Upper lobe of right lung (tissue), 1 donor: ENCODE data around the gene PTPN22. TPM values are rescaled to one million over a fixed set of nuclear protein-coding genes. Genes with fewer than 3 reads are reported as not detected.

Source experiments
- ATAC-seq: fragments of 200-7000 bp; cut with Tn5 transposase; one replicate; pipeline ENCODE4 v1.9.1; 2020; ENCODE audit warnings: mild to moderate bottlenecking, moderate library complexity
- DNase-seq: peaks from one replicate; pipeline ENCODE4 v3.0.0-alpha.2; 2020
- H3K27ac ChIP-seq: fragments of 200-600 bp; one replicate; pipeline ENCODE4 v1.8.0; 2022
- H3K27me3 ChIP-seq: fragments of 200-600 bp; one replicate; pipeline ENCODE4 v1.8.0; 2022; ENCODE audit warnings: mild to moderate bottlenecking
- H3K36me3 ChIP-seq: fragments of 200-600 bp; one replicate; pipeline ENCODE4 v1.8.0; 2022
- H3K4me1 ChIP-seq: fragments of 200-600 bp; one replicate; pipeline ENCODE4 v1.8.0; 2022
- H3K4me3 ChIP-seq: fragments of 200-600 bp; one replicate; pipeline ENCODE4 v1.8.0; 2022; ENCODE audit warnings: mild to moderate bottlenecking
- H3K9me3 ChIP-seq: fragments of 200-600 bp; one replicate; pipeline ENCODE4 v1.8.0; 2022
- intact Hi-C: fragments of 100-400 bp; cut with DNase I; formaldehyde crosslinking; loops from one replicate; pipeline ENCODE4 v1.11.0; 2022
- total RNA-seq: library from RNA; stranded (reverse); fragmentation: NEBNext Ultra II Directional; extraction: Animal tissue kit (Norgen Biotek cat#: 25700); gene quantifications from one replicate; pipeline ENCODE4 v1.2.1, GENCODE V29; 2021
- TF ChIP-seq, protein P1 (sequence below): fragments of 200-600 bp; IDR thresholded peaks from one replicate; pipeline ENCODE4 v1.8.0; 2022; ENCODE audit warnings: antibody characterized with exemption
- donor health status: DM: no; HTN: yes; CAD: no; lungs with severe emphysema.

The PTPN22 gene
- total RNA-seq, 1 donor from 2014 or later, result 12.2 TPM

DNA sequence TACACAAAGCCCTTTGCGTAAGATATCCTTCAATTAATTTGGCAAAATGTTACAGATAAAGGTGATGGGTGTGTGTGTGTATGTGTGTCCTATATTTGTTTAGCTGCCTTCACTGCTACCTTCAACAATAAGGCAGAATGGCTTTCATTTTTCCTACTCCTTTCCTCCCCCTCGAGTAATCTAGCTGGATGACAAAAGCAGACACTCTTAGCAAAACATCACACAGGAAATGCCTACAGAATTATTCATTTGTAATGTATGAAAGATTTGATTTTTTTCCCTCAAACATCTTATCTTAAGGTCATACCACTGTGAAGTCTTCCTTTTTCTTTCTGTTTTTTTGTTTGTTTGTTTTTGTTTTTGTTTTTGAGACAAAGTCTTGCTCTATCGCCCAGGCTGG is 10.6 kb downstream of the PTPN22 start:
- Histone ChIP-seq H3K4me1 (peaks cover 25% of the 10 kb centered on the region), H3K9me3 (no peaks in the 10 kb centered on the region), H3K36me3 (no peaks in the 10 kb centered on the region), H3K27ac (no peak overlapping the region), H3K4me3 (no peak overlapping the region), H3K27me3 (no peaks in the 10 kb centered on the region)
- ATAC-seq (no peak), DNase-seq (no peak)
- TF ChIP-seq, protein P1, sequence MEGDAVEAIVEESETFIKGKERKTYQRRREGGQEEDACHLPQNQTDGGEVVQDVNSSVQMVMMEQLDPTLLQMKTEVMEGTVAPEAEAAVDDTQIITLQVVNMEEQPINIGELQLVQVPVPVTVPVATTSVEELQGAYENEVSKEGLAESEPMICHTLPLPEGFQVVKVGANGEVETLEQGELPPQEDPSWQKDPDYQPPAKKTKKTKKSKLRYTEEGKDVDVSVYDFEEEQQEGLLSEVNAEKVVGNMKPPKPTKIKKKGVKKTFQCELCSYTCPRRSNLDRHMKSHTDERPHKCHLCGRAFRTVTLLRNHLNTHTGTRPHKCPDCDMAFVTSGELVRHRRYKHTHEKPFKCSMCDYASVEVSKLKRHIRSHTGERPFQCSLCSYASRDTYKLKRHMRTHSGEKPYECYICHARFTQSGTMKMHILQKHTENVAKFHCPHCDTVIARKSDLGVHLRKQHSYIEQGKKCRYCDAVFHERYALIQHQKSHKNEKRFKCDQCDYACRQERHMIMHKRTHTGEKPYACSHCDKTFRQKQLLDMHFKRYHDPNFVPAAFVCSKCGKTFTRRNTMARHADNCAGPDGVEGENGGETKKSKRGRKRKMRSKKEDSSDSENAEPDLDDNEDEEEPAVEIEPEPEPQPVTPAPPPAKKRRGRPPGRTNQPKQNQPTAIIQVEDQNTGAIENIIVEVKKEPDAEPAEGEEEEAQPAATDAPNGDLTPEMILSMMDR, result no peak
- intact Hi-C loops, result no loop called here

DNA sequence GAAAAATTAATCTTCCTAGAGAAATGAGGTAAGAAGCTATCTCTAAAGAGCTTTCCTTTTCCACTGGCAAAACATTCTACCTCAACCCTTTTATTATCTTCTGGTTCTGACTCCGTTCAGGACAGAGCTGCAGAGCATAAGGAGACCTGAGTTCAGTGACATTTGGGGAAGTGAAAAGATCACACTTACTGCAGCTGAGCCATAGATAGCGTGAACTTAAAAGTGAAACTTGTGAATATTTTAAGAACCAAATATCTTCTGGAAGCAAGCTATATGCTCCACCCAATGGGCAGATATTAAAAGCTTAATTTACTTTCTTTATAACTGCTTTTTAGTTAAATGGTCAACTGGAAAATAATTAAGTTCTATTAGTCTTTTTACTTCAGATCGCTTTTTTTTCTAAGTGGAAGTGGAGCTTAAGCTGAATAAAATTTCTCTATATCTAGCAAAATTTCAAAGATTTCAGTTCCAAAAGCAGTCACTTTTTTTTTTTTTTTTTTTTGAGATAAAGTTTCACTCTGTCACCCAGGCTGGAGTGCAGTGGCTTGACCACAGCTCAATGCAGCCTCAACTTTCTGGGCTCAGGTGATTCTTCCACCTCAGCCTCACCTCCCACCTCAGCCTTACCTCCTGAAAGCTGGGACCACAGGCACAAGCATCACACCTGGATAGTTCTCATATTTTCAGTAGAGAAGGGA is 11.9 kb downstream of the PTPN22 start:
- Histone ChIP-seq H3K27ac (no peak overlapping the region), H3K9me3 (no peaks in the 10 kb centered on the region), H3K27me3 (no peaks in the 10 kb centered on the region), H3K36me3 (no peaks in the 10 kb centered on the region), H3K4me3 (no peak overlapping the region), H3K4me1 (peaks cover 28% of the 10 kb centered on the region)
- ATAC-seq, result peak; percentile 61
- no peak for DNase-seq
- intact Hi-C loops, result no loop called here
- TF ChIP-seq, protein P1, result no peak

DNA sequence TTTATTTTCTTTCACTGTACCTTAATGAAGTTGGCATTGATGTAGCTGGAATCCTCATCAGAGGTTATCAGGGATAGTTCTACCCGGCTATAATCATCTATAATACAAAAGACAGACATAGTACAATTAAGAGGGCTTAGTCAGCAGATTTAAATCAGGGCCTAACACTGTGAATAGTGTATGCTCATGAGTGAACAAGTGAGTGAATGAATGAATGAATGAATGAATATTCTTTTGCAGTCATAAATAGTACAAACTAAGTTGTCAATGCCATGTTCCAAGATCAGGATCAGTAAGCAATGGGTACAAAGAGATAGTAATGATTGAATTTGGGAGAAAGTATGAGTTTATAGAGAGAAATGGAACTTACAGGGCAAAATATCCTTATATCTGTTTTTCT is 12.5 kb downstream of the PTPN22 start:
- Histone ChIP-seq H3K27ac (no peak overlapping the region), H3K27me3 (no peaks in the 10 kb centered on the region), H3K36me3 (no peaks in the 10 kb centered on the region), H3K9me3 (no peaks in the 10 kb centered on the region), H3K4me3 (no peak overlapping the region), H3K4me1 (peaks cover 28% of the 10 kb centered on the region)
- intact Hi-C loops, result no loop called here
- ATAC-seq (no peak), DNase-seq (no peak)
- TF ChIP-seq, protein P1, result no peak

DNA sequence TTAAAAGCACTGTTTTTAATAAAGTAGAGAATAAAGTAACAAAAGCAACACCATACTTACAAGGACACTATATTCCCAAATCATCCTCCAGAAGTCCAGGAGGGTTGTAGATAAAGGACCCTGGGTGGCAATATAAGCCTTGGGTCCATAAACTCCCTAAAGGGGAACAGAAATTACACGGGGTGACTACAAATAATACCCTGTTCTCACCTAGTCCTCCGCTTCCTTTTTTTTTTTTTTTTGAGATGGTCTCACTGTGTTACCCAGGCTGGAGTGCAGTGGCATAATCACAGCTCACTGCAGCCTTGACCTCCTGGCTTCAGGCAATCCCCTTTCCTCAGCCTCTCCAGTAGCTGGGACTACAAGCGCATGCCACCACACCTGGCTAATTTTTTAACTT is 13.1 kb downstream of the PTPN22 start:
- ATAC-seq, result no peak
- H3K27ac ChIP-seq, result no peak overlapping the region
- no peak overlapping the region for H3K4me3 ChIP-seq
- no peaks in the 10 kb centered on the region for H3K36me3 ChIP-seq
- no peaks in the 10 kb centered on the region for H3K9me3 ChIP-seq
- intact Hi-C loops, result no loop called here
- H3K27me3 ChIP-seq, result no peaks in the 10 kb centered on the region
- H3K4me1 ChIP-seq, result peaks cover 28% of the 10 kb centered on the region
- TF ChIP-seq, protein P1, result no peak
- no peak for DNase-seq

DNA sequence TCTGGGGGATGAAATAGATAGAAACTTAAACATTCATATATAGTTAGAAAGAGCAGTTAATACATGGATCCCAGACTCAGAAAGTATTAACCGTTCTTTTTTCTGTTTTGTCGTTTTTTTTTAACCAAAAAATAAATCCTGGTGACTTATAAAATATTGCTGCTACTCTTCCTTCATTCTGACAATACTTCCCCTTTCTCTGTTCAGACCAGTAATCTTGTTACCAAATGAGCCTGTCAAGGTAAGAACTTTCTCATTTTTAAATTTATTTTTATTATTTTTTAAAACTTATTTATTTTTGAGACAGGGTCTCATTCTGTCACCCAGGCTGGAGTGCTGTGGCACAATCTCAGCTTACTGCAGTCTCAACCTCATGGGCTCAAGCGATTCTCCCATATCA is 13.7 kb downstream of the PTPN22 start:
- ATAC-seq, result no peak

More for the DNA sequence above, 13.7 kb downstream of the PTPN22 start:
- Histone ChIP-seq H3K27ac (no peak overlapping the region), H3K9me3 (no peaks in the 10 kb centered on the region), H3K4me3 (no peak overlapping the region), H3K27me3 (no peaks in the 10 kb centered on the region), H3K4me1 (peaks cover 28% of the 10 kb centered on the region), H3K36me3 (no peaks in the 10 kb centered on the region)
- TF ChIP-seq, protein P1, result no peak
- no peak for DNase-seq
- intact Hi-C loops, result no loop called here
